ENCODE results near the gene PIK3R2.

DNA sequence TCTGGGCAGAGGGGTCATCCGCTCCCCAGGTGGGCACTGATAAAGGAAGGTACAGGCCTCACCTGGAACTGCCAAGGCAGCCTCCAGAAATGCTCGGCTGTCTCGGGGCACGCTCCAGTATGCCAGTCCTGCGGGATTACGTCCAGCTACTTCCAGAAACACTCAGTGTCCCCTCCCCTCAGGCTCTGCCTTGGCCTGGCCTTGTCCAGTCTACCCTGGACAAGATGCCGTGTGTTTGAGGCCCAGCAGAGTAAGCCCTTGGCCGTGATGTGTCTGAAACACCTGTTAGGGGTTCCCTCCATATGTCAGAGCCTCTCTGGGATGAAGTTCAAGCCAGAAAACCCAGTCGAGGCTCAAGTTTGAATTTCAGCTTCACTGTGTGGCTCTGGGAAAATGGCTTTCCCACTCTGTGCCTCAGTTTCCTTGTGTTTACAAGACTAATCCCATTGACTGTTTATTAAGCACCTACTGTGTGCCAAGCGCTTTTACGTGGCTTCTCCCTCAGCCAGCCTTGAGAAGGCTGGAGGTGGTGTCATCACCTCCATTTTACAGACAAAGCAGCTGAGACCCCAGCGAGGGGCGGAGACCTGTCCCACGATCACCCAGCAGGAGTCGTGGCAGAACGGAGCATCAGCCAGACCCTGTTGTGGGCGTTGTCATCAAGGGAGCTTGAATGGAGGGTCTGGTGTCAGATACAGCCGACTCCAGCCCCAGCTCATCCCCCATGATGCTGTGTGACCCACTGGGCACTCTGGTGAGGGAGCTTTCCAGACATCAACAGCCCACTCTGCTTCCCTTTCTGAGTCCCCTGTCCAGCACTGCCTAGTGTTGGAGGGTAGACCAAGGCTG is 2.0 kb upstream of the PIK3R2 start:
- TF ChIP-seq, protein P1, sequence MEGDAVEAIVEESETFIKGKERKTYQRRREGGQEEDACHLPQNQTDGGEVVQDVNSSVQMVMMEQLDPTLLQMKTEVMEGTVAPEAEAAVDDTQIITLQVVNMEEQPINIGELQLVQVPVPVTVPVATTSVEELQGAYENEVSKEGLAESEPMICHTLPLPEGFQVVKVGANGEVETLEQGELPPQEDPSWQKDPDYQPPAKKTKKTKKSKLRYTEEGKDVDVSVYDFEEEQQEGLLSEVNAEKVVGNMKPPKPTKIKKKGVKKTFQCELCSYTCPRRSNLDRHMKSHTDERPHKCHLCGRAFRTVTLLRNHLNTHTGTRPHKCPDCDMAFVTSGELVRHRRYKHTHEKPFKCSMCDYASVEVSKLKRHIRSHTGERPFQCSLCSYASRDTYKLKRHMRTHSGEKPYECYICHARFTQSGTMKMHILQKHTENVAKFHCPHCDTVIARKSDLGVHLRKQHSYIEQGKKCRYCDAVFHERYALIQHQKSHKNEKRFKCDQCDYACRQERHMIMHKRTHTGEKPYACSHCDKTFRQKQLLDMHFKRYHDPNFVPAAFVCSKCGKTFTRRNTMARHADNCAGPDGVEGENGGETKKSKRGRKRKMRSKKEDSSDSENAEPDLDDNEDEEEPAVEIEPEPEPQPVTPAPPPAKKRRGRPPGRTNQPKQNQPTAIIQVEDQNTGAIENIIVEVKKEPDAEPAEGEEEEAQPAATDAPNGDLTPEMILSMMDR (IDR thresholded peaks at IDR 0.05), result no peak
- TF ChIP-seq POLR2A (IDR thresholded peaks at IDR 0.05) (no peak), POLR2AphosphoS5 (IDR thresholded peaks at IDR 0.05; ENCODE audit: insufficient read depth in 1 of 2, low read depth in 1 of 2) (no peak)
